K562 (cell line): ENCODE results near the gene AKT1S1. TPM values are rescaled to one million over a fixed set of nuclear protein-coding genes. Genes with fewer than 3 reads are reported as not detected.

ENCODE experiments used
- ATAC-seq: fragments of 200-7000 bp; cut with Tn5 transposase; 3 replicates; pipeline ENCODE4 v1.9.1; 2020; ENCODE audit warnings: moderate library complexity
- BruUV-seq: library from RNA; stranded (reverse); fragments of 400-500 nt; replicated peaks from 2 replicates; lab custom pipeline; 2021; lab: Mats Ljungman, UMichigan
- CTCF ChIA-PET: fragments of 300-600 bp; formaldehyde crosslinking; extraction: SDS; loops from one replicate; lab custom pipeline; 2021; ENCODE audit warnings: low intra/inter-chr PET ratio; lab: Yijun Ruan, JAX
- POLR2A ChIA-PET: fragments of 300-600, 350-650 bp; sonication (Branson Sonifier 250); formaldehyde crosslinking; extraction: SDS; loops from one replicate; lab custom pipeline; 2021; ENCODE audit warnings: antibody characterized with exemption, inconsistent platforms; lab: Yijun Ruan, JAX
- DNase-seq, 4 experiments: peaks; one replicate each; pipeline versions ENCODE4 v3.0.0 to v3.0.0-alpha.2; 2011 to 2018; ENCODE audit warnings: low spot score in 3 of 4, mixed read lengths in 3 of 4; ENCODE audit errors: extremely low read depth in 1 of 4
- FAIRE-seq: peaks from 2 replicates; lab custom pipeline; 2011; peaks lifted over from hg19 to GRCh38; lab: Jason Lieb, UNC
- H2AFZ ChIP-seq: 2 replicates; pipeline ENCODE4 v1.6.0; 2011; ENCODE audit warnings: low read depth, low read length, control low read depth, inconsistent platforms
- H3K27ac ChIP-seq: fragments of 200-600 bp; 3 replicates; pipeline ENCODE4 v1.8.0; 2011; ENCODE audit warnings: low read depth, mild to moderate bottlenecking, control low read depth, inconsistent platforms, low read length, moderate library complexity, mixed read lengths; ENCODE audit errors: extremely low read depth
- H3K27me3 ChIP-seq, 2 experiments: fragments of 300-600 bp in 1 of 2; 2 replicates in 1 of 2; 3 replicates in 1 of 2; pipeline versions ENCODE4 v1.6.0 to v1.8.0; 2011; ENCODE audit warnings: inconsistent platforms in 2 of 2, low read length in 2 of 2, mild to moderate bottlenecking in 1 of 2, mixed read lengths in 1 of 2, moderate library complexity in 1 of 2; ENCODE audit not compliant: control insufficient read depth in 2 of 2, insufficient read depth in 2 of 2
- H3K36me3 ChIP-seq: fragments of 300-600 bp; 3 replicates; pipeline ENCODE4 v1.8.0; 2011; ENCODE audit warnings: mild to moderate bottlenecking, low read length, inconsistent platforms; ENCODE audit not compliant: control insufficient read depth, insufficient read depth
- H3K4me1 ChIP-seq, 2 experiments: fragments of 200-600 bp in 1 of 2; replicated peaks in 1 of 2; 2 replicates in 1 of 2; 3 replicates in 1 of 2; pipeline versions ENCODE4 v1.5.1 to v1.8.0; 2011; ENCODE audit warnings: inconsistent platforms in 2 of 2, low read length in 2 of 2, mild to moderate bottlenecking in 1 of 2, mixed read lengths in 1 of 2, moderate library complexity in 1 of 2; ENCODE audit not compliant: control insufficient read depth in 2 of 2, insufficient read depth in 2 of 2
- H3K4me2 ChIP-seq: 2 replicates; pipeline ENCODE4 v1.6.1; 2011; ENCODE audit warnings: low read length, control low read depth, inconsistent platforms, mixed read lengths; ENCODE audit not compliant: insufficient read depth
- H3K4me3 ChIP-seq: fragments of 200-600 bp; sonication (generic), shearing (Covaris generic); 2 replicates; pipeline ENCODE4 v1.5.1; 2016; ENCODE audit warnings: control low read depth, inconsistent platforms
- H3K79me2 ChIP-seq: fragments of 200-600 bp; 3 replicates; pipeline ENCODE4 v1.8.0; 2011; ENCODE audit warnings: low read length, inconsistent platforms; ENCODE audit not compliant: control insufficient read depth, insufficient read depth
- H3K9ac ChIP-seq, 2 experiments: 2 replicates each; pipeline versions ENCODE4 v1.6.0 to v1.6.1; 2011; ENCODE audit warnings: low read depth in 2 of 2, low read length in 2 of 2, control low read depth in 1 of 2, inconsistent platforms in 1 of 2, mild to moderate bottlenecking in 1 of 2, mixed read lengths in 1 of 2; ENCODE audit not compliant: insufficient read depth in 1 of 2
- H3K9me1 ChIP-seq: one replicate; pipeline ENCODE4 v1.6.0; 2011; ENCODE audit warnings: inconsistent platforms, mild to moderate bottlenecking, low read length, moderate library complexity; ENCODE audit not compliant: control insufficient read depth, insufficient read depth
- H3K9me3 ChIP-seq: replicated peaks from 2 replicates; pipeline ENCODE4 v1.5.1; 2011; ENCODE audit warnings: low read depth, low read length, inconsistent platforms; ENCODE audit not compliant: control insufficient read depth, insufficient read depth
- H4K20me1 ChIP-seq: replicated peaks from 2 replicates; pipeline ENCODE4 v1.6.1; 2011; ENCODE audit warnings: low read length, inconsistent platforms, mixed read lengths; ENCODE audit not compliant: control insufficient read depth, insufficient read depth
- ARID2 ChIP-seq: fragments of 450-650 bp; IDR thresholded peaks from 2 replicates; pipeline ENCODE4 v1.6.1; 2017; ENCODE audit warnings: antibody characterized with exemption, mild to moderate bottlenecking
- CBX1 ChIP-seq: sonication (generic); IDR thresholded peaks from 2 replicates; pipeline ENCODE4 v1.6.1; 2016; ENCODE audit warnings: antibody characterized with exemption, low read depth, mild to moderate bottlenecking
- EGR1 ChIP-seq: fragments of 450-650 bp; conservative IDR thresholded peaks from 2 replicates; pipeline ENCODE4 v1.6.1; 2017; ENCODE audit warnings: mild to moderate bottlenecking
- ELK1 ChIP-seq: sonication (generic); formaldehyde crosslinking; IDR thresholded peaks from 2 replicates; pipeline ENCODE4 v1.8.1; 2022; ENCODE audit warnings: missing genetic modification reagents
- FOXJ3 ChIP-seq: sonication (generic); formaldehyde crosslinking; IDR thresholded peaks from 2 replicates; pipeline ENCODE4 v1.4.0; 2020; ENCODE audit warnings: mild to moderate bottlenecking, missing genetic modification reagents
- POLR2G ChIP-seq: fragments of 200-400 bp; formaldehyde crosslinking; IDR thresholded peaks from 2 replicates; pipeline ENCODE4 v1.6.1; 2017; ENCODE audit warnings: low read depth, mild to moderate bottlenecking, antibody characterized with exemption, low read length, moderate library complexity
- SREBF1 ChIP-seq: fragments of 150-350 bp; IDR thresholded peaks from 2 replicates; pipeline ENCODE4 v1.6.1; 2014; ENCODE audit warnings: antibody characterized with exemption, low read depth, low read length, borderline replicate concordance
- ZBTB9 ChIP-seq: fragments of 450-650 bp; formaldehyde crosslinking; IDR thresholded peaks from 2 replicates; pipeline ENCODE4 v1.4.0; 2020; ENCODE audit warnings: mild to moderate bottlenecking, moderate library complexity
- ZNF121 ChIP-seq: sonication (generic); formaldehyde crosslinking; conservative IDR thresholded peaks from 2 replicates; pipeline ENCODE4 v1.8.0; 2022; ENCODE audit warnings: missing genetic modification reagents
- ZNF79 ChIP-seq: fragments of 250-450 bp; sonication (Bioruptor Pico); IDR thresholded peaks from 2 replicates; pipeline ENCODE4 v1.4.0; 2020; ENCODE audit warnings: low read depth, mild to moderate bottlenecking, moderate library complexity
- WGBS: fragments of 100-300 bp; shearing (Covaris generic); methylation state at CpG from one replicate; pipeline ENCODE4 v1.1.6; 2016; ENCODE audit warnings: low coverage, mixed read lengths; ENCODE audit not compliant: insufficient coverage; ENCODE audit errors: missing lambda C conversion rate; 5-methylcytosine and 5-hydroxymethylcytosine counted together
- in situ Hi-C: fragments of 300-500 bp; cut with MboI; formaldehyde crosslinking; loops from 4 replicates; pipeline ENCODE4 v1.15.0; 2018; ENCODE audit warnings: inconsistent platforms, mixed read lengths
- intact Hi-C: fragments of 100-400 bp; cut with micrococcal nuclease; formaldehyde crosslinking; loops from 2 replicates; pipeline ENCODE4 v1.14.2; 2022
- polyA plus RNA-seq, 8 experiments: library from polyadenylated mRNA; depleted of rRNA in 4 of 8; stranded (reverse) in 5 of 8; unstranded in 3 of 8; fragments of >200 nt; fragmentation: Nextera tagmentation in 2 of 8; fragmentation: Illumina TruSeq in 1 of 8; extraction: Ambion mirVana in 2 of 8; extraction: Trizol in 1 of 8; gene quantifications; 2 replicates each; pipeline versions ENCODE4 v1.2.1 to v1.2.3, GENCODE V29; 2011 to 2014; ENCODE audit warnings: inconsistent platforms in 1 of 8, missing spikeins in 1 of 8
- total RNA-seq, 7 experiments: library from RNA; depleted of rRNA in 6 of 7; stranded (reverse); fragments of >200 nt in 6 of 7; fragmentation: Illumina TruSeq in 2 of 7; extraction: Trizol in 2 of 7; gene quantifications; 2 replicates each; pipeline versions ENCODE4 v1.2.1 to v1.2.3, GENCODE V29; 2011 to 2021; ENCODE audit warnings: low replicate concordance in 1 of 7

The AKT1S1 gene
- total and polyA plus RNA-seq, 9 of the 15 experiments (the other 6 are each of a cell fraction or from before 2014, with no cell fraction given) = 1.2 to 50.3 (median 17.1) TPM

GRCh38 chr19:49920624-49921363 lies 43.6 kb upstream of the AKT1S1 start (continued):
- TF ChIP-seq ZBTB9 (CRISPR knock-in tag) (no peak), POLR2G (peak; percentile 54; the same call in 1 of the 2 replicates), FOXJ3 (CRISPR knock-in tag) (no peak), ARID2 (no peak), ZNF79 (CRISPR knock-in tag) (no peak)

- no peak overlapping the region for H3K4me2 ChIP-seq
- no TSS peak for BruUV-seq
- intact Hi-C loops = no loop called here
- peaks cover 53% of the 10 kb centered on the region for H4K20me1 ChIP-seq
- peaks cover 90% of the 10 kb centered on the region; the same call in 2 of the 3 replicates for H3K36me3 ChIP-seq
- CTCF ChIA-PET = no interaction called here
- peaks cover 0 to 26% of the 10 kb centered on the region in 2 experiments; a peak in 2 of 5 replicates for H3K4me1 ChIP-seq
- H3K9me1 ChIP-seq = peaks cover 2% of the 10 kb centered on the region
- no peak overlapping the region for H3K9ac ChIP-seq
- no peaks in the 10 kb centered on the region for H3K9me3 ChIP-seq
- H3K27ac ChIP-seq = no peak overlapping the region
- H3K79me2 ChIP-seq = peaks cover 89% of the 10 kb centered on the region
- ATAC-seq (no peak), DNase-seq (no peak), FAIRE-seq (no peak)
- in situ Hi-C loops = no loop called here
- TF ChIP-seq ELK1 (CRISPR knock-in tag) = no peak
- no peak for TF ChIP-seq SREBF1
- no peak for TF ChIP-seq EGR1
- TF ChIP-seq ZNF121 (CRISPR knock-in tag) = peak; percentile 72
- TF ChIP-seq CBX1 = no peak
- H2AFZ ChIP-seq = no peak overlapping the region
- no peak overlapping the region for H3K4me3 ChIP-seq
- WGBS = 90% methylated on average over 8 of the region's 8 CpGs
- H3K27me3 ChIP-seq = no peaks in the 10 kb centered on the region
- POLR2A ChIA-PET = interaction anchor here (0.7 to 13.2 kb wide), 6 partner anchors 9 to 49 kb away, joined by 3 to 105 read pairs (median 4); partner anchors contain the start of genes ATF5 and NUP62
These were observed 40.9 kb upstream of the AKT1S1 start for GRCh38 chr19:49918089-49918488.
